ENCODE results near the gene C5orf22.
"Not testable (repeated sequence)": the region's sequence is repeated elsewhere in the genome, so short reads cannot be mapped to it uniquely, and the experiment has no call there.

Gene C5orf22

DNA sequence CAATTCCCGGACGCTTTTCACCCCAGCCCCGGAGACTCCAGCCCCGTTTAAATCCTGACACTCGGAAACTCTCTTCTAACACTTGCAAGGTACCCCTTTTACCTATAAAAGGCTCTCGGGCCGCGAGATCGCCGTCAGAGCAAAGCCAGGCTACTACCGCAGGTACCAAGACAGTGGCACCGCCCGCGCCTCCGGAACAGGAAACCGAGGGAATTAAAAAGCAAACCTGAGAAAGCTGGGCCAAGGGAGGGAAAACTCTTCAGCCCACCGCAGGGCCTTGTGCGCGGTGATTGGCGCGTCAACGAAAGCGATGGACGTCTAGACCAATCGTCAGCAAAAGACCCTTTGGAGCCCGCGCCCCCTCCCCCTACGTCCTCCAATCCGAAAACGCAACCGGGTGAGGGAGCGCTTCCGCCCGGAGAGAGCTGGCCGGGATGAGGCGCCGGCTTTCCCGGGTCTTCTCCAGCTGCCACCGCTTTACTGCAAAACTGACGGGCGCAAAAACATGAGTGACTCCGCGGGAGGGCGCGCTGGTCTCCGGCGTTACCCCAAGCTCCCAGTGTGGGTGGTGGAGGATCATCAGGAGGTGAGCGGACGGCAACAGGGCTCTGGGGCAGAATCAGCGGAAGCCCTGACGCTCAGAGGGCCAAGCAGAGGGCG lies at the start of gene C5orf22, which contains the start of gene DROSHA:
TSS of gene C5orf22 (plus strand) at position 414 of the 660 bp plus-strand sequence. CDS start at position 506, 92 bp downstream.
TSS of gene DROSHA (minus strand) at position 206 of the 660 bp plus-strand sequence. CDS start 3,034 bp downstream, outside the sequence.
- DNase-seq (ENCODE audit: low spot score) = peak; percentile 98

DNA sequence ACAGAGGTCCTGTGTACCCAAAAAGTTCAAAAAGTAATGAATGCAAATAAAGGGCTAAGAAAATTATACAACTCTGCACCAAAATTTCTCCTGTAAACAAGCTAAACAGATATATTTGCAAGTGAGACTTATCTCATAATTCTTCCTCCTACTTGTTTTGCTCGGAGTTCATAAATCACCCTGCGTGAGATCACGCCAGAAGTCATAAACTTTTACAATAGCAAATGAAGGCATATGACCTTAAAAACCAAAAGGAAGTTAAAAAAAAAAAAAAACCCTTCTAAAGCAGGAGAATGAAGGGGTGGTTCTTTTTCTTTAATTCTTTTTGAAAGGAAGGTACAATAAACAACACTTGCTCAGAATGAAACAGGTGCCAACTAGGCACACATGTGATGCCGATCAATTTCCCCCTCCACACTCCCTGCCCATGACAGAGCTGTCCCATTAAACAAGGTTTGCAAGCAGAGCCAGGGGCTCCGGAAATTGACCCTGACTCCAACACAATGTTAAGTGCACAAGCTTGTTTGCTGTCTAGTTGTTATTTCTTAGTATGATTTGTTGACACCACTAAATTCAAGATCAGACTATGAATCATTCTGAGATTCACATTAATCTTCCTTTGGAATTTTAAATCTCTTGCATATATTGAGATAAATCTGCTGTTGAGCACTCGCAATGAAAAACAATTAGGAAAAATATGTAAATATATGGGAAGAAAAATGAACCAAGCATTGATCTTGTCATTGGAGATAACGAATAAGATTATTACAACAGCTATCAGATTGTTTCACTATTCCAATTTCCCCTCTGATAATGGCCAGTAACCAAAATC lies 46.5 kb upstream of the C5orf22 start:
- no peak for DNase-seq (ENCODE audit: low spot score)

DNA sequence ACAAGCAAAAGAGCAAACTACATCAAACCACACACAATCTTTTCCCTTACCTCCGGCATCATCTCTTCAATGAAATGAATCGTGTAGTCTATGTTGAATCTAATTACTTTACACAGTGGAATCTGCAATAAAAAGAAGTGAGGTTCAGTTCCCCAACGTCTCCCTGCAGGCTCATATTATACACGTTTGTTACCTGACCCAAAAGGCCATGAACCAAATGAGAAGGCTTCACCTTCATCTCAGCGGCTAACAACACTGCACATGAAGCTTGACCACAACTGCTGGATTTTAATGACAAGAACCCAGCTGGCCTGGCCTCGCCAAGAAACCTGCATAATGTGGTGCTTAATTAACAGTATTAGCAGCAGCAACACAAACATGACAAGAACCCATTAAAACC lies 45.7 kb upstream of the C5orf22 start:
- no peak for DNase-seq (ENCODE audit: low spot score)

GRCh38 chr5:31487506-31487905 lies 44.6 kb upstream of the C5orf22 start:
- DNase-seq (ENCODE audit: low spot score) = no peak

- no peak for DNase-seq (ENCODE audit: low spot score)
Measured at GRCh38 chr5:31492869-31493268, 39.2 kb upstream of the C5orf22 start.

DNA sequence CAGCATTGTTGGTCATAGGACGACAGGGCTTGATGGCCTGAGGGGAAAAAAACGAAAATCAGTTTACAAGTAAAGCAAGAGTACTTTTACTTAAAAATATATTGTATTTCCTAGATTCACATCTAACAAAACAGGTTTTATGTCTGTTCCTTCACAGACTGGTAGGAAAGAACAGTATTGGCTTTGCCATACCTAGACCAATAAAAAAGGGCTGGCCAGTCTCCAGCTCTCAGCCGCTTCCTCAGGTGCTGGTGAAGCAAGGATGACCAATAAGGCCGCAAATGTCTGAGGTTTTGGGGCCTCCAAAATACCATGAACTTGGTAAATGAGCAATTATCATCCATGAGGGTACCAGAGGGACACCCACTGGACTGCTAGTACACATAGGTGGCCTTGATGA lies 36.8 kb upstream of the C5orf22 start:
- no peak for DNase-seq (ENCODE audit: low spot score)

DNA sequence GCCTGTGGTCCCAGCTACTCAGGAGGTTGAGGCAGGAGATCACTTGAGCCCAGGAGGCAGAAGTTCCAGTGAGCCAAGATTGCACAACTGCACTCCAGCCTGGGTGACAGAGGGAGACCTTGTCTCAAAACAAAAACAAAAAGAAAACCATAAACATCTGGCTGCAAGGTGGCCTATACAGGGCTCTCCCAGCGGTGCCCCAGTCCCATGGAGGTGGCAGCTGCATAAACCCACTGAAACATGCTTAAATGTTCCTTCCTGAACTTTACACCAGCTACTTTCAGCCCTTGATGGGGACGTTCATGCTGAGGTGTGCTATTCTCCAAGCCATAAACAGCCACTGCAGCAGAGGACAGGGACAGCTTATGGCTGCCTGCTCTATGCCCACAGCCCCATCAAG lies 35.8 kb upstream of the C5orf22 start:
- DNase-seq (ENCODE audit: low spot score) = no peak

DNA sequence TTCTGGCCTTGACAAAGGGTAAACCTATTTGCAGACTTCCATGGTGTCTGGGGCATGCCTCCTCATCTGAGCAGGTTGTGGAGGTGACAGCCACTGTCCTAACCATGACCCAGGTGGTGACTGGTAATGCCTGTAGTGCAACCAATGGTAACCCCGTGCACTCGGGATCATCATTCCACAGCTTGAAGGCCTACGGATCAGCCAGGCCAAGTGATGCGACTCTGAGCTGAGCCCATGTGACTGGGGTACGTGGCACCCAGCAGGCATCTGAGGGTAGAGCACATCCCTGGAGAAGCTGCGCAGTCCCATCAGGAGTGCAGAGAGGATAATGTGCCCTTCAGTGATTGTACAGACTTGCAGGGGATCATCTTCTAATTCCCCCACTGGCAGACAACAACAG lies 35.2 kb upstream of the C5orf22 start:
- DNase-seq (ENCODE audit: low spot score) = no peak

DNA sequence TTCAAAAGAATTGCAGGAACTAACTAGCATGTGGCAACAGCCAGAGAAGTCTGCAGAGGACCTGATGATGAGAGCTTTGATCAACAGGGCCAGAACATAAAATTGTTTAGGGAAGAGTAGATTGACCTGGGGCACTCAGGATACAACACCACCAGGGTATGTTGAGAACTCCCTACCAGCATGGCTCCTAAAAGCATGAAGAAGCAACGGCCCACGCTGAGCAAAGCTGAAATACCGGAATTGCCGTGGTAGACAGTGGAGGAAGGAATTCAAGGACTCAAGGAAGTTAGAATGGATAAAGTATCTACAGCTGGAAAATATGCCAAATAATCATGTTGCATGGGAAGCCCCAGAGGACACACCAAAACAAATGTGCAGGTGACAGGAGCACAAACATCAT lies 31.8 kb upstream of the C5orf22 start:
- no peak for DNase-seq (ENCODE audit: low spot score)

GRCh38 chr5:31502506-31502905 lies 29.6 kb upstream of the C5orf22 start:
- DNase-seq (ENCODE audit: low spot score) = peak; percentile 10

- no peak for DNase-seq (ENCODE audit: low spot score)
Measured at GRCh38 chr5:31504529-31504928, 27.6 kb upstream of the C5orf22 start.

DNA sequence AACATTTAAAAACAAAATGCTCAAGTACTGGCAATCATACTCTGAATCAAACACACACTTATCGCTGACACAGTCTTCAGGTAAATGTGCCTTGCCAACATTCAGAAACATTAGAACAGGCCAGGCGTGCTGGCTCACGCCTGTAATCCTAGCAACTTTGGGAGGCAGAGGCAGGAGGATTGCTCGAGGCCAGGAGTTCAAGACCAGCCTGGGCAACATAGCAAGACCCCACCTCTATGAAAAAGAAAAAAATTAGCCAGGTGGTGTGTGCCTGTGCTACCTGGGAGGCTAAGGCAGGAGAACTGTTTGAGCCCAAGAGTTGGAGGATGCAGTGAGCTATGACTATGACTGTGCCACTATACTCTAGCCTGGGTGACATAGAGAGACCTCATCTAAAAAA lies 20.8 kb upstream of the C5orf22 start:
- no peak for DNase-seq (ENCODE audit: low spot score)

- DNase-seq (ENCODE audit: low spot score) = no peak
Measured at GRCh38 chr5:31516802-31517201, 15.3 kb upstream of the C5orf22 start.

DNA sequence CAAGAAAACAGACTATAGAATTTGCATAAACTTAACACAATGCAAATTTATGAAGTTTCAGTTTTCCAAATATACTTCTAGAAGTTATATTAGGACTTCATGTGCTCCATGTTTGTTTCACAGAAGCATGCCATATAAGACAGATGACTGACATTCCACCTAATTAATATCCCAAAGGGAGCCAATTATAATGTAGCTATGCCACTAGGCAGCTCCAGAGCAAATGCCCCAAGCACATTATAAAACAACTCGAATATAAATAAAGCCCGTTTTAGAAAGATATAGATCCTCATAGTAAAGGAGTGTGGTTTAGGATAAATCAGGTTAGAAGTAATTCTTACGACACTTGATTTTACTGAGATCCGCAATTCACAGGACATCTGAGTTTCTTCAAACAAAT lies 9.1 kb upstream of the C5orf22 start:
- DNase-seq (ENCODE audit: low spot score) = no peak

GRCh38 chr5:31530541-31531265 lies 1.4 kb upstream of the C5orf22 start:
- no peak for DNase-seq (ENCODE audit: low spot score)

GRCh38 chr5:31531543-31531887 lies 586 bp upstream of the C5orf22 start:
- DNase-seq (ENCODE audit: low spot score) = peak; percentile 47

DNA sequence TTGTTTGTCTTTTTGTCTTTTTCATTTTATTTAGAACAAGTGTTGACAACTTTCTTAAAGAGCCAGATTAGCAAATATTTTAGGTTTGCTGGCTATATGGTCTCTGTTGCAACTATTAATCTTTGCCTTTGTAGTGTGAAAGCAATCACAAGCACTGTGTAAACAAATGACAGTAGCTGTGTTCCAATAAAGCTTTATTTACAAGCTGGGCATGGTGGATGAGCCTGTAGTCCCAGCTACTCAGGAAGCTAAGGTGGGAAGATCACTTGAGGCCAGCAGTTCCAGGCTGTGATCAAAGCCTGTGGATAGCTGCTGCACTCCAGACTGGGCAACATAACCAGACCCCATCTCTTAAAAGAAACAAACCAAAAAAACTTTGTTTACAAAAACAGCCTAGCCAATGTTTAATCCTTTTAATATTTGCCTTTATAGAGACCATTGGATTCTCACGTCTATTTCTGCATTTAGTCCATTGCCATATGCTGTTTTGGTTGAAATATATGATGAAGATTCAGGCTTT lies 2.5 kb downstream of the C5orf22 start:
- no peak for DNase-seq (ENCODE audit: low spot score)

GRCh38 chr5:31536873-31537272 lies 4.8 kb downstream of the C5orf22 start:
- DNase-seq (ENCODE audit: low spot score) = no peak

GRCh38 chr5:31537349-31537748 lies 5.2 kb downstream of the C5orf22 start:
- no peak for DNase-seq (ENCODE audit: low spot score)

GRCh38 chr5:31537851-31538250 lies 5.8 kb downstream of the C5orf22 start:
- no peak for DNase-seq (ENCODE audit: low spot score)

DNA sequence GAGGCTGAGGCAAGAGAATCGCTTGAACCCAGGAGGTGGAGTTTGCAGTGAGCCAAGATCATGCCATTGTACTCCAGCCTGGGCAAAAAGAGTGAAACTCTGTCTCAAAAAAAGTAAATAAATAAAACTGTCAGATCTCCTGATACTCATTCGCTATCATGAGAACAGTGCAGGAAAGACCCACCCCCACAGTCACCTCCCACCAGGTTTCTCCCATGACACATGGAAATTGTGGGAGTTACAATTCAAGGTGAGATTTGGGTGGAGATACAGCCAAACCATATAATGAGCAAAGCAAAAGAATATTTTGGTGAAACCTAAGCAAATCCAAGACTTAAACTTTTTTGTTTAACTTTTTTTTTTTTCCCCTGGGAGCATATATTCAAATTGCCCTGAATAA lies 17.0 kb downstream of the C5orf22 start:
- DNase-seq (ENCODE audit: low spot score) = not testable (repeated sequence)

DNA sequence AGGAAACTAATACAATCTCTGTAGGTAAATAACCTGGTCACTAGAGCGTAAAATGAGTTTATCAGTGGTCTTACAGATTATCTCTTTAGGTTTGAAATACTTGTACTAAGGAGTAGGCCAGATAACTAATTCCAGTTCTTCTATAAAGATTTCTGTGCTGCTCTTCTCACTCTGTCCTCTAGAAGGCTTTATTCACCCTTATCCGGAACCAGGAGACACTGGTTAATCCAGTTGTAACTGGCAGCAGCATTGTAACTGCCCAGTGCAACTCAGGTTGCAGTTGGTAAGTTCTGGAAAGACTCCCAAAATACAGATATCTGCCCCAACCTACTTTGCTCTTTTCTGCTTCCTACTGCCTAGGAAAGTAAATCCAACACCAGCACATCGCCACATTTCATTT lies 19.8 kb downstream of the C5orf22 start:
- DNase-seq (ENCODE audit: low spot score) = no peak

DNA sequence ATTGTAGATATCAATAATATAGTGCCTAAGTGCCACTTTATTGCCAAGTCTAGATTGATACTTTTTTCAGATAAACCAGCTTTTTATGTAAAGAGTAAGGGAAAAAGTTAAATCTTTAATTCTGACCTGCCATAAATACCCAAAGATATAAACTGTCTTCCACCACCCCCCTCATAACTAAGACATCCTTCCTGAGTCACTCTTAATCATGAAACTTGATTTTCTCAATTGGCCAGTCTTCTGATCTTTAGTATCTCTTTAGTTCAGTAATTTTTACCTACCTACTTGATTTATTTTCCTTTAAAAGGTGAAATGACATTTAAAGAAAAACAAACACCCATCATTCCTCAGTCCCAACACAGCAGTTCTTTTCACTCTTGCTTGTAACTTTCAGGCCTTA lies 21.8 kb downstream of the C5orf22 start:
- DNase-seq (ENCODE audit: low spot score) = no peak
